Colonic mucosa (tissue), 4 donors: ENCODE data around the gene TLL2. TPM values are rescaled to one million over a fixed set of nuclear protein-coding genes. Genes with fewer than 3 reads are reported as not detected.

ENCODE experiments used
- DNase-seq: peaks from one replicate; pipeline ENCODE4 v3.0.0-alpha.2; 2020
- H3K27ac ChIP-seq: fragments of 200-600 bp; one replicate; pipeline ENCODE4 v1.8.0; 2021
- H3K27me3 ChIP-seq: fragments of 200-600 bp; one replicate; pipeline ENCODE4 v1.8.0; 2021
- H3K36me3 ChIP-seq: fragments of 200-600 bp; one replicate; pipeline ENCODE4 v1.8.0; 2021
- H3K4me1 ChIP-seq: fragments of 200-600 bp; one replicate; pipeline ENCODE4 v1.8.0; 2021; ENCODE audit warnings: mild to moderate bottlenecking
- H3K4me3 ChIP-seq: fragments of 200-600 bp; one replicate; pipeline ENCODE4 v1.8.0; 2021
- H3K9ac ChIP-seq, 2 donors: one replicate each; pipeline ENCODE4 v1.7.0; 2013; ENCODE audit warnings: control low read depth in 2 of 2, low read depth in 2 of 2, low read length in 2 of 2
- H3K9me3 ChIP-seq: fragments of 200-600 bp; one replicate; pipeline ENCODE4 v1.8.0; 2021
- intact Hi-C: fragments of 100-400 bp; cut with DNase I; formaldehyde crosslinking; loops from one replicate; pipeline ENCODE4 v1.14.1; 2022
- total RNA-seq, 2 donors: library from RNA; stranded (reverse); fragmentation: NEBNext Ultra II Directional in 1 of 2; extraction: Animal tissue kit (Norgen Biotek cat#: 25700) in 1 of 2; gene quantifications; one replicate each; pipeline ENCODE4 v1.2.1, GENCODE V29; 2021
- TF ChIP-seq, protein P1 (sequence below): fragments of 200-600 bp; IDR thresholded peaks from one replicate; pipeline ENCODE4 v1.8.0; 2022; ENCODE audit warnings: antibody characterized with exemption, mild to moderate bottlenecking
- donor health status: healthy.
- donor health status: DM: no; HTN: no; CAD: no.
- donor health status: DM: no; HTN: no; CAD: no.

Gene TLL2
- total RNA-seq, 2 donors from 2014 or later: 0.30 to 0.45 TPM

DNA sequence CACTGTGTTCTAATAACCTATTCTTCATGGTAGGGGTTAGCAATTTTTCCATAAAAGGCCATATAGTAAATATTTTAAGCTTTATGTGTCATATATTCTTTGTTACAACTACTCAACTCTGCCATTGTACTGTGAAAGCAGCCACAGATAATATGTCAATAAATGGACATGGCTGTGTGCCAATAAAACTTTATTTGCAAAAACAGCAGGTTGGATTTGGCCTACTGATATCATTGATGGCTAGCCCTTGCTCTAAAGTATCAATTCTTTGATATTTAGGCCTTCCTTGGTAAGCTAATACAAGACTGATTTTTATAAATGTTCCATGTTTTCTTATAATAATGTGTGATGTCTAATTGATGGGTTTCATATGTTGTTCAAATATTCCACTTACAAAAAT is 77.7 kb downstream of the TLL2 start:
- Histone ChIP-seq H3K9me3 (no peaks in the 10 kb centered on the region), H3K27me3 (no peaks in the 10 kb centered on the region), H3K36me3 (no peaks in the 10 kb centered on the region), H3K4me3 (no peak overlapping the region), H3K27ac (no peak overlapping the region), H3K9ac (no peak overlapping the region), H3K4me1 (no peaks in the 10 kb centered on the region)
- TF ChIP-seq, protein P1, sequence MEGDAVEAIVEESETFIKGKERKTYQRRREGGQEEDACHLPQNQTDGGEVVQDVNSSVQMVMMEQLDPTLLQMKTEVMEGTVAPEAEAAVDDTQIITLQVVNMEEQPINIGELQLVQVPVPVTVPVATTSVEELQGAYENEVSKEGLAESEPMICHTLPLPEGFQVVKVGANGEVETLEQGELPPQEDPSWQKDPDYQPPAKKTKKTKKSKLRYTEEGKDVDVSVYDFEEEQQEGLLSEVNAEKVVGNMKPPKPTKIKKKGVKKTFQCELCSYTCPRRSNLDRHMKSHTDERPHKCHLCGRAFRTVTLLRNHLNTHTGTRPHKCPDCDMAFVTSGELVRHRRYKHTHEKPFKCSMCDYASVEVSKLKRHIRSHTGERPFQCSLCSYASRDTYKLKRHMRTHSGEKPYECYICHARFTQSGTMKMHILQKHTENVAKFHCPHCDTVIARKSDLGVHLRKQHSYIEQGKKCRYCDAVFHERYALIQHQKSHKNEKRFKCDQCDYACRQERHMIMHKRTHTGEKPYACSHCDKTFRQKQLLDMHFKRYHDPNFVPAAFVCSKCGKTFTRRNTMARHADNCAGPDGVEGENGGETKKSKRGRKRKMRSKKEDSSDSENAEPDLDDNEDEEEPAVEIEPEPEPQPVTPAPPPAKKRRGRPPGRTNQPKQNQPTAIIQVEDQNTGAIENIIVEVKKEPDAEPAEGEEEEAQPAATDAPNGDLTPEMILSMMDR: no peak
- DNase-seq: no peak
- intact Hi-C loops: no loop called here

DNA sequence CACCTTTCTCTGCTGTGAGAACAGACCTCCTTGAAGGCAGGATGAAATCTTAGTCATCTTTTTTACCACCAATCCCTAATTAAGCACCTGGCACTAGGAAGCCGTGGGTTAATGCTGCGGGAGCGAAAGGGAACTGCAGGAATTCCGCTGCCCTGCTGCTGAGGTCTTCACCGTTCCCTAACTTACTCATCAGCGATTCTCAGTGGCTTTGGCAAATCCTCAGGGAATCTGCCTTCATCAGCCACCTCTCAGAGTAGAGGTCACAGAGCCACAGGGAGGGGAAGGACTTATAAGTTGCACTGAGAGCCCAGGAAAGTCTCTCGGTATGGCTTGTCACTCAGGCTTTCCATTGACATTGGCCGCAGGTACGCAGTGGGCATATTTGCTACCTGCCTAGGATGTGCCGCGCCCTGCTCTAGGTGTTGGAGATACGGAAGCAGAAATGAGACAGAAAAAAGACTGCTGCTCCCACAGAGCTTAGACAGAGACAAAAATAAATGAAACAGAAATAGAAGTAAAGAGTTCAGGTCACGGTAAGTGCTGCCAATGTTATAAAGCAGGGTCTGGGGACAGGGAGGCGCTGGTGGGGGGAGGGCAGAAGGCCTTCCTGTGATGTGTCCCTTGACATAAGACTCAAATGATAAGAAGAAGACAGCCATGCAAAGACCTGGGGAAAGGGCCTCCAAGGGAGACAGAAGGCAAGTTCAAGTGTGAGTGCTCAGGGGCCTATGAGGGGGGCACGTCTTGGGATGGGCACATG is 82.3 kb downstream of the TLL2 start:
- H3K4me3 ChIP-seq: no peak overlapping the region
- H3K9me3 ChIP-seq: no peaks in the 10 kb centered on the region
- H3K27me3 ChIP-seq: no peaks in the 10 kb centered on the region
- H3K27ac ChIP-seq: no peak overlapping the region
- no peak overlapping the region for H3K9ac ChIP-seq
- no peak for DNase-seq
- no peaks in the 10 kb centered on the region for H3K4me1 ChIP-seq
- TF ChIP-seq, protein P1: no peak
- no peaks in the 10 kb centered on the region for H3K36me3 ChIP-seq
- intact Hi-C loops: no loop called here

DNA sequence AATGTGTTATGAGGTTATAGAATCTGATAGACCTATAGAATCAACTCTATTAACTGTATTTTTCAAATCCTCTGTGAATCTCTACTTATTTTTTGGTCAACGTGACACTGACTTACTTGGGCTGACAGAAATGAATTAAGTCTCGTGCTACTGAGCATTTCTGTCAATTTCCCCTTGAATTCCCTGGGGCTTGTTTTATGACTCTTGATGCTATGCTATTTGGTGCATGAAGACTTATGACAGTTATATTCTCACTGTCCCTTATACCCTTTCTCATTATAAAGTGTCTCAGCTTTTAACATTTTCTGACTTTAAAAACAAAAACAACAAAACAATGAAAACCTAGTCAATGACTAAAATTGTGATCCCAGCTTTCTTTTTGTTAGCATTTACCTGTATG is 86.4 kb downstream of the TLL2 start:
- no peaks in the 10 kb centered on the region for H3K36me3 ChIP-seq
- no peak for DNase-seq
- intact Hi-C loops: no loop called here
- TF ChIP-seq, protein P1: no peak
- no peak overlapping the region for H3K9ac ChIP-seq
- no peaks in the 10 kb centered on the region for H3K4me1 ChIP-seq
- H3K9me3 ChIP-seq: no peaks in the 10 kb centered on the region
- H3K4me3 ChIP-seq: no peak overlapping the region
- no peaks in the 10 kb centered on the region for H3K27me3 ChIP-seq
- no peak overlapping the region for H3K27ac ChIP-seq

DNA sequence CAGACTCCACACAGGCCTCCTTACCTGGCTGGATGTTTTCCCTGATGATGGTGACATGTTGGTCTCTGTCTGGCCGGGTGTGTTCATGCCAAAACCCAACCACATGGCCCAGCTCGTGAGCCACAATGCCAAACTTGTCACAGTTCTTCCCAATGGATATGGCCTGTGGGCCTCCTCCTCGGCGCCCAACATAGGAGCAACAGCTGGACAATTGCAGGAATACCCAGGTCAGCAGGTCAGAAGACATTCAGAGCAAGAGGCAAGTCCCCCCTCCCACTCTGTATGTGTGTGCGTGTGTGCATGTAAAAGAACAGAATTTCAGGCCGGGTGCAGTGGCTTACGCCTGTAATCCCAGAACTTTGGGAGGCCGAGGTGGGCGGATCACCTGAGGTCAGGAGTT is 91.2 kb downstream of the TLL2 start:
- no peaks in the 10 kb centered on the region for H3K4me1 ChIP-seq
- no peaks in the 10 kb centered on the region for H3K27me3 ChIP-seq
- no peaks in the 10 kb centered on the region for H3K36me3 ChIP-seq
- no peak overlapping the region for H3K4me3 ChIP-seq
- no peak overlapping the region for H3K9ac ChIP-seq
- intact Hi-C loops: no loop called here
- no peak for DNase-seq
- TF ChIP-seq, protein P1: no peak
- H3K27ac ChIP-seq: no peak overlapping the region
- H3K9me3 ChIP-seq: no peaks in the 10 kb centered on the region

DNA sequence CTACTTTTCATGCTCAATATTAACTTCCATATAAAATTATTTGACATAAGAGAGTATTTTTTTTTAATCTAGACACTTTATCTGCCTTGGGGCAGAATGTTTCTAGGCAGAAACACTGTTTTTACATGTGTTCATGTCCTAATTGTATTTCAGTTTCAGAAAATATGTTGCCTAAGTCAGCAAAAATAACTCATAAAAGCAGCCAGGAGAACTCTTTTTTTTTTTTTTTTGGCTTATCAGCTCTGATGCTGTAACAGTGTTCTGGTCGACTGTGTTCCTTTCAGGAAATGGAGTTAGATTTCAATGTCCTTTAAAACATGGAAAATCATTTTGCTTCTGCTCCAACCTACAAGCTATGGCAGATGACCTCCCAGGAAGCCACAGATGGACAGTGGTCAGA is 91.7 kb downstream of the TLL2 start:
- TF ChIP-seq, protein P1: no peak
- Histone ChIP-seq H3K4me1 (no peaks in the 10 kb centered on the region), H3K27me3 (no peaks in the 10 kb centered on the region), H3K27ac (no peak overlapping the region), H3K9ac (no peak overlapping the region), H3K36me3 (no peaks in the 10 kb centered on the region), H3K9me3 (no peaks in the 10 kb centered on the region), H3K4me3 (no peak overlapping the region)
- intact Hi-C loops: no loop called here
- no peak for DNase-seq
